Stimulated activated CD8-positive, alpha-beta memory T cell treated with anti-CD3 and anti-CD28 coated beads, Interleukin-4, amount 100 ng/mL, for 4 hours (primary cell): ENCODE measurements around the gene IFNA7.
"Not testable (repeated sequence)": the region's sequence is repeated elsewhere in the genome, so short reads cannot be mapped to it uniquely, and the experiment has no call there.

Experiments used
- DNase-seq, 2 donors: peaks; one replicate each; pipeline ENCODE4 v3.0.0-alpha.2; 2020; ENCODE audit warnings: low read depth in 2 of 2, low spot score in 1 of 2

IFNA7 gene

DNA sequence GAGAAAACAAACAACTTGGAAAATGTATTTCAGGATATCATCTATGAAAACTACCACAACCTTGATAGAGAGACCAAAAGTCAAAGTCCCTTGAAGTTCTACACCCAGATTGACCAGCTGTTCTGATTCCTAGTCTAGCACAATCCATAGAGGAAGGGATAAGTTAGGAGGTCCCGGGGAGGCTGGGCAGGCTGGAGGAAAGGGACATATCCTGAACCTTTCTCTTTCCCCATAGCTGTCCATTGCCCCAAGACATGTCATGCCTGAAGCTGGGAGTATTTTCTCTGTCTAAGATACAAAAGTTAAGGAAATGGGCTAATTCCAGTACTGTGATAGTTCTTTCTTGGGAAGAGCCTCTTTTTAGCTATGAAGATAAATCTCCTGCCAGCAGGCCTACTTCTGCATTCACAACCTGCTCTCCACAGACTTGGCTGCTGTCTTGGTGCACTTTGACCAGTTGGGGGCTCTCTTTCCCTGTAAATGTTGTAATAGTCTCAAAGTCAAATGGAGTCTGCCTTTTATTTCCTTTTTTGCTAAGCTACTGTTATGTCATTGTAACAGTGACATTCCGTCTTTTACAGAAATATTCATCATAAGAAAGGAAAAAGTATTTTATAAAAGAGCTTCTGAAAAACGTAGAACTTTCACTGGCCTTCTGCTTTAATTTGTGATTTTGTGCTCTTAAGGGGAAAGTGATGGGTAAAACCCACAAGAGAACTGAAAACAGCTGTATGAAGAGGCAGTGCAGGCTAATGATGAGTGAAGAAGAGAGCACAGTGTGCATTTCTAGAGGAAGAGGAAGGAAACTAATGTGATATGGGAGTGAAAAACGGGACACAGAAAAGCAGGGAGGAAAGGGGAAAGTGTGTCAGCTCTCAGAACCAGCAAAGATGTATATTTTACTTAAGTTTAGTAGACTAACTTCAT, 18.9 kb downstream of the IFNA7 start:
- not testable (repeated sequence) for DNase-seq

DNA sequence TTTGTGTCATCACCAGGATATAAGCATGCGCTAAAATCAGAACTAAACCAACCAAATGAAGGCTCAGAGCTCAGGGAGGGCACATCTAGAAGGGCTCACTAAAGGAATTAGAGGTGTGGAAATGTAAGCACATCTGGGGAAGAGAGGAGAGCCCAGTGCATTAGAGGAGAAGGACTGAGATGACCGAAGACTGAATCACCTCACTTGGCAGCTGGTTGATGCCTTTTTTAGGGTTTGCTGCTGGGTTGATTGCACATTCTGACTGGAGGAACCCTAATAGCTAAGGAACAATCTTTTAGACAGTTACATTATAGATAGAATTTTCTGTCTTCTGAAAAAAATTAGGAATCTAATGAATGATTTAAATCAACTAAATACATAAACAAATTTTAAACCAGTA, 27.3 kb downstream of the IFNA7 start:
- DNase-seq, result no peak

DNA sequence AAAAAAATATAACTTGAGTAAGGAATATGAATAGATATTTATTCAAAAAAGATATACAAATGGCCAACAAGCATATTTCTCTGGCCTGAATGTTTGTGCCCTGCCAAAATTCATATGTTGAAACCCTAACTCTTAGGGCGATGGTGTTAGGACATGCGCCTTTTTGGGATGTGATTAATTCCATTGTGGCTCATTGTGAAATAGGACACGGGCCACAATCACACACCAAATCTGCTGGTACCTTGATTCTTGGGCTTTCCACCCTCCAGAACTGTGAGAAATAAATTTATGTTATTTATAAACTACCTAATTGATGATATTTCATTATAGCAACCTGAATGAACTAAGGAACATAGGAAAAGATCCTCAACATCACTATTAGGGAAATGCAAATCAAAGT, 29.8 kb downstream of the IFNA7 start:
- no peak for DNase-seq

DNA sequence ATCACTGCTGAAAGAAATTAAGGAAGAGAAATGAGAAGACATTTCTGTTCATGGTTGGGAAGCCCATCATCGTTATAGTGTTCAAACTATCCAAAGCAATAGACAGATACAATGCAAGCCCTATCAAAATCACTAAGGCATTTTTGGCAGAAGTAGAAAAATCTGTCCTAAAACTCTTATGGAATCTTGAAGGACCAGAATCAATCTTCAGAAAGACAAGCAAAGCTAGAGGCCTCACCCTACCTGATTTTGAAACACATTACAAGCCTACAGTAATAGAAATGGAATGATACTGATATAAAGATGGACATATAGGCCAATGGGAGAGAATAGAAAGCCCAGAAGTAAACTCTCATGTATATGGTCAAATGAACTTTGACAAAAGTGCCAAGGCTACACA, 30.7 kb downstream of the IFNA7 start:
- DNase-seq, result no peak

DNA sequence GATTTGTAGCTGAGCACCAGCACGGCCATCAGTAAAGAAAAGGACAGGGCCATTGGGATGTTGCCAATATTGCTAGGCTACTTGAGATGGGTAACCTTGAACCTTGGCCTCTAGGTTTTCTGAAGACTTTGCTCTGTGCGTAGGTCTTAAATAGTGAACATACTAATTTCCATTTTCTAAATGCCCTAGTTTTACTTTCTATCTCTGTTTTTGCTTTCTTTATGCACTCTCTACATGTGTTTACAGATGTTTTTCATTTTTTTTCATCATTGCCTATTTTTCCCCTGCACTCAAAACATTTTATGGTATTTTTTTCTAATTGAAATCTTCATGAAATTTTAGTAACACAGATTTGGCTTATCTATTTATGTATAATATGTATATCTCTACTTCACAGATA, 35.4 kb downstream of the IFNA7 start, which contains the start of gene IFNA21:
Gene IFNA21 (minus strand): TSS at position 101 of the 400 bp plus-strand sequence. CDS start 48 bp downstream, at position 53.
- DNase-seq, result not testable (repeated sequence)

DNA sequence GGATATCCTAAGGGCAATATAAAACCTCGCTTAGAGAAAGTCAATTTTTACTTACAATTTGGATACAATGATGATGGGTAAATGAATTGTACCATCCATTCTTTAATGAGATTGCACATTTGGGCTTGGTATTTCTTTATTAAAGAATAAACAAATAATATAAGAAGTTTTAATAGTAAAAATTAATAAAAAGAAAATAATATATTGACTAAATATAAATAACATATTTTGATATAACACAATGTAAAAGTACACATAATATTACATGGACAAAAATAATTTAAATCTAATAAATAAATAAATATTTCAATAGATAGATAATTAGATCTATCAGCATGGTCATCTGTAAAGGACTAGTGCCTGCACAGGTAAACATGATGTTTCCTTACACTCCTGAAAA, 36.5 kb downstream of the IFNA7 start:
- no peak for DNase-seq

DNA sequence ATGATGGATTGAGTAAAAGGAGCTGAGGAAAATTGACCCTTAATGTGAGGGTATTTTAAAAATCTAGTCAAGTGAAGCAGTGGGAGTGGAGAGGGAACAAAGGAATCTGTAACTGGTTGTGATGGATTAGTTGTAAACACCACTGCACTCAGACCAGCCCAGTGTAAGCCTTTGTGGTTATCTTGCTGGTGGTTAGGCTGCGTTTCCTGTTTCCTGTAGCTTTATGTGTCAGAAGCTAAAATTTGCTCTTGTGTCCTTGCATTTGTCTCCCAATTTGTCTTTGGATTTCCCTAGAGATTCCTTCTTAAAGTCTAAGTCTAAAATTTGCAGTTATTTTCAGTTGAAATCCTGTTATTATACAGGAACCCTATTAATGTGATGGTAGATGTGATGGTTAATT, 41.8 kb downstream of the IFNA7 start:
- no peak for DNase-seq

DNA sequence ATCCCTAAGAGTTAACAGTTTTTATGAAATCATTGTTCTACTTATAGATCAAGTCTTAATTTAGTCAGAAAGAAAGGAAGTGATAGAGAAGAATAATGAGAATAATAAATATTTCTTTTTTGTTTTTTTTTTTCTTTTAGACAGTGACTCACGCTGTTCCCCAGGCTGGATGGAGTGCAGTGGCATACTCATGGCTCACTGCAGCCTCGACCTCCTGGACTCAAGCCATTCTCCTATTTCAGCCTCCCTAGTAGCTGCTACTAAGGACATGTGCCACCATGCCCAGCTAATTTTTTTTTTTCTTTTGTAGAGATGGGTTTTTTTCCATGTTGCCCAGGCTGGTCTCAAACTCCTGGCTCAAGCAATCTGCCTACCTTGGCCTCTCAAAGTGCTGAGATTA, 46.5 kb downstream of the IFNA7 start:
- DNase-seq, result no peak

DNA sequence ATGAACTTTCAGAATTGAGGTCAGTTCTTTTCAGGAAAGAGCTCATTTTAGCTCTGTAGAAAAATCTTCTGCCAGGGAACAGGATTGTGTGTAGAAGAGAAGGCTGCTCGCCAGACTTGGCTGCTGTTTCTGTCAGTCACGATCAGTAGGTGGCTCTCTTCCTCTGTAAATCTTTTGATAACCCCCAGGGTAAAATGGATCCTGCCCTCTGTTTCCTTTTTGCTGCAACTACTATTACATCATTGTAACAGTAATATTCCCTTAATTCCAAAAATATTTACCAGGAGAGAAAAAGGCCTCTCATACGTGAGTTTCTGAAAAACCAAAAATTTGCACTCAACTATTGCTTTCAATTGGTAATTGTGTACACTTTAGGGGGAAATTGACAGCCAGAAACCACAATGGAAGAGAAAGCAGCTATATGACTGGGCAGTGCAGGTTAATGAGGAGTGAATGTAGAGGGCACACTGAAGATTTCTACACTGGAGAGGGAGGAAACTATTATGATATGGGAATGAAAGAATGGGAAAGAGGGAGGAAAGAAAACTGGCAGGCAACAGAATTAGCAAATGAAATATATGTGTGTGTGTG, 47.9 kb downstream of the IFNA7 start:
- DNase-seq, result no peak

DNA sequence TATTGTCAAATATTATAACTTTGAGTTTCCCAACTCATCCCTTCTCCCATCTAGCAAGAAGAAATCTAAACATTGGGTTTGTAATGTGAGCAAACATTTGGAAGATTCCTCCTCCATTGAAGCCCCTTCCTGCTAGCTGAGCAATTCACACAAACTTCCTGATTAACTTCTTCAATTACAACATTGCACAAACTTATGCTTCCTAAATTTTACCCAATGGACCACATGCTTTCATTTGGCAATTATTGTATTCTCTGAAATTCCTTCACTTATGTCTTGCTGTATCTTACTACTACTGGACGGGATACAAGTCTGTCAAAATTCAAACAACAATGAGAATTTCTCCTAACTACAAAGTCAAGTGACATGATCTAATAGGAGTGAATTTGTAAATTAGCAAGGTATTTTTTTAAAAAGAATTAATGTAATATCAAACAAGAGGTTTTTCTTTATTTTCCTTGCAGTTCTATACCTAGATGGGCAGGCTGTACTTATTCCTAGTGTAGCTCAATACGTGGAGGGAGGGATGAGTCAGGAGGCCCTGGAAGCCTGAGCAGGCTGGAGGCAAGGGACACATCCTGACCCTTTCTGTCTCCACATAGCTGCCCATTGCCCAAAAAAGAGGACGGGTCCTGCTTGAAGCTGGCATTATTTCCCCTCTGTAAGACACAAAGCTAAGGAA, 48.5 kb downstream of the IFNA7 start:
- DNase-seq, result no peak
